ELF-1 (cell line): ENCODE data around the gene CLIC5.
A peak's percentile ranks its signal among the peaks of the same experiment; 100 is the strongest.

Source experiments
- DNase-seq: peaks from one replicate; pipeline ENCODE4 v3.0.0-alpha.2; 2016; ENCODE audit warnings: low read depth, low spot score

CLIC5 gene

DNA sequence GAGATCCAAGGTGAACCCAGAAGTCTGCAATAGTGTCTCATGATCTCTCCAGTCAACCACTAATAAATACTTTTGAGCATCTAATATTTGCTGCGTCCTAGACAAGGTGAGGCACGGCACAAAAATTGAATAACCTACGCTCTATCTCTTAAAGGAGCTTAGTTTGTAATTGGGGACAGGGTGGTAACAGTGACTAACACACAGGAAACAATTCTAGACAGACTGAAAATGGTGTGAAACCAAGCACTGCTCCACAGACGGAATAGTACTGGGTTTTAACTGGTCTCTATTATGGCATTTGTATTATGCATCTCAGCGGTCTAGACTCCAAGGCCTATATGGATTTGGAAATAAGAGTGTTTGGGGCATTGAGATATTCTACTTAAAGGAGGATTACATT, 120.1 kb downstream of the CLIC5 start:
- DNase-seq, result no peak

- DNase-seq, result no peak
Measured at GRCh38 chr6:45892696-45893245, 122.9 kb downstream of the CLIC5 start.

GRCh38 chr6:45892196-45892595, 123.5 kb downstream of the CLIC5 start:
- no peak for DNase-seq

- DNase-seq, result no peak
Measured at GRCh38 chr6:45886776-45887175, 128.9 kb downstream of the CLIC5 start.

DNA sequence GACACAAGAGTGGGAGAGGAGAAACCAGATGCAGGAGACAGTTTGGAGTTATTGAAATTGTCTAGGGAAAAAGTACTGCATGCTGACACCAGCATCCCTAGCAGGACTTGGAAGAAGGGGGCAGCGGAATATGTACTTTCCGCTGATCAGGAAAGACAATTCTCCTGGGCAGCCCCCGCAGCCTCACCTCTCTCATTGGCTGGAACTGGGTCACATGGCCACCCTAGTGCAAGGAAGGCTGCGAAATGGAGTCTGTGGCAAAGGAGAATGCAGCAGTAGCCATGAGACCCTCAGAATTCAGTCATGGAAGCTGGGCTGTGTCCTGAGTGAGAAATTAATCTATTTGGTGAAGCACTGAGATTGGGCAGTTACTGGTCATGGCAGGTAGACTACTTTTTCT, 131.3 kb downstream of the CLIC5 start:
- no peak for DNase-seq

GRCh38 chr6:45882671-45883070, 133.0 kb downstream of the CLIC5 start:
- DNase-seq, result no peak

DNA sequence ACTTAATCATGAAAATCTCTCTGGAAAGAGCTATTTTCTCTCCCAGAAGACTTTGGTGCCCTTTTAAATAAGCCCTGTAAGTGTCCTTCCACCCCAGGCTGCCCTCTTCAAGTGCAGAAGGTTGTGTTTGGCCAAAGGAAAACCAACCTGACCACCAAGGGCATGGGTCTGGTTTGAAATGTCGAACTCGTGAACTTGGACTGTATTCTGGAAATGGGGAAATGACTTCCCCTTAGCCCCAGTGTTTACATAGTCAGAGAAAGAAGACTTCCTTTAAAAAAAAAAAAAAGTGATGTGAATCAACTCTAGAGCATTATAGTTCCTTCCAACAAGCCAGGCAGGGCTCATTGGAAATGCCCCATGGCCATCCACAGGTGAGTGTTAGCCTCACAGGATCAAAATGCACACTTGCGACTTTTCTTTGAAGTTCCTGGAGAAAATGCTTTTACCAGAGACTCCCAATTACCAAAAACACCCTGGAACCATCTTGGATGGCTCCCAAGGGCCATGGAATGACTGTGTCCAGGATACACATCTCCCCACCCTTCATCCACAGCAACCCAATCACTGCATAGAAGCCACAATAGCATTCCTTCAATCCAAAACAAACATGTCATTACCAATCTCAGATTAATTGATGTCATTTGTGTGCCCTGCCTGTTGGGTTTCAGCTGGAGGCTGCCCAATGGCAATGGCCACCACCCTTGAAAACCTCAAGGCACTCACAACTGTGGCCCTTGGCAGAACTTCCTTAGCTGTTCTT, 133.8 kb downstream of the CLIC5 start:
- no peak for DNase-seq

DNA sequence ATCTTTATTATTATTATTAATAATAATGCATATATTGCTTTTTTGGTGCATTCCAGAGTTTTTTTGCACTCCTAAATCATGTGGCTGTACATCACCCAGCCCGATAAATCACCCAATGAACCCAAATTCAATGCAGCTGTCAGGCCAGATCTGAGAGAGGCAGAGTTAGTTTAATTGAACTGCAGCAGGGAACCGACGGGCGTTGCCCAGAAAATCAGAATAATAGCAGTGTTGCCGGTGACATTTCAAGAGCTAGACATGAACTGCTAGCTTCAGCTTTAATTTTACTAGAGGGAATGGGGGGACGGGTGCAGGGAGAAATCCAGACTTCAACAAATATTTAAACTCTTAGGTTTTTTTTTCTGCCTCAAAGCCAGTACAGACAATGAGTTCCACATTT, 135.0 kb downstream of the CLIC5 start:
- DNase-seq, result no peak

DNA sequence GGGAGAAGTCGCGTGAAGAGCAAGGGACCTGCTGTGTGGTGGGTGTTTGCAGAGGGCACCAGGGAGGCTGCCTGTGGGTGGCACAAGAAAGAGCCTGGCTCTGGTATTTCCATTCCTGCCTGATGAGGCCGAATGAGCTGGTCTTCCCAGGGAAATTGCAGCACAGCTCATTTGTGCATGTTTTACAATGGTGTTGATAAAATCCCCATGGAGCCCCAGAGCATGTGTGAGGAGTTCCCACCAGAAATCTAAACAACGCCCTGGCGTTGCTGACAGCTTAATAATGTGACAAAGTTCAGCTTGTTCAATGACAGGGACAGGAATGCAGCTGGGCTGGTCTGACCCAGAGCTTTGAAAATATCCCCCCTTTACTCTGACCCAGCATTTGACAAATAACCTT, 135.5 kb downstream of the CLIC5 start:
- DNase-seq, result peak; percentile 59

GRCh38 chr6:45877970-45878590, 137.6 kb downstream of the CLIC5 start:
- no peak for DNase-seq

- no peak for DNase-seq
Measured at GRCh38 chr6:45872827-45873365, 142.8 kb downstream of the CLIC5 start.

- no peak for DNase-seq
Measured at GRCh38 chr6:45870531-45870930, 145.1 kb downstream of the CLIC5 start.

DNA sequence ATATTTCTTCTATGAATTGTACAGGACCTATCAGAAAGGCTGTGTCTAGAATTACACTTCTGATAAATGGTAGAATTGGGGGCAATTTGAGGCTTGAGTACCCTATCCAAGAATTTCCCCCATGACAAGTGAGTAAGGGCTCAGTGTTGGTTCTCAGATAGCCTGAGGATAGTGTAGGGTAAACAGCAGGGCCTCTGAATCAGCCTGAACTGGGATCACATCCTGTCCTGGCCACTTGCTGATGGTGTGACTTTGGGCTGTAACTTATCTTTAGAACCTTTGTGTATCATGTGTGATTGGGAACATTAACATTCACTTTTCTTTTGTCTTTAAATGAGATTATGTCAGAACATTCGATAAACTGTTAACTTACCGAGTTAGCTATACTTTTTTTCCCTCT, 151.0 kb downstream of the CLIC5 start:
- DNase-seq, result peak; percentile 25

DNA sequence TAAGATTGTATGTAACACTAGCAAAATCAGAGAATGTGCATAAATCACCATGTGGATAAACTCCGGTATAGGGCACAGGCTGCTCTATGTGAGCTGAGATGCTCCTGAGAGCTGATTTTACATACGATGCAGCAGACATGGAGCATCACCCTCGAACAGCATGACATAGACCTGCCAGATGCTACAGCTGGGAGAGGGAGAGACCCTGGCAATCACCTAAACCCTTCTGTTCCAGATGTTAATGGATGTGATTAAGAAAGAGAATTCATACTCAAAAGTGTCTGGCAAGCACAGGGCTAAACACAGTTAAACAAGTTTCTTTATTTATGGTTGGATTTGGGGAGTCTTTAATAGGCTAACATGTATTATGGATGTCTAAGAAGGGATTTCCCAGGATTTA, 157.0 kb downstream of the CLIC5 start:
- no peak for DNase-seq

DNA sequence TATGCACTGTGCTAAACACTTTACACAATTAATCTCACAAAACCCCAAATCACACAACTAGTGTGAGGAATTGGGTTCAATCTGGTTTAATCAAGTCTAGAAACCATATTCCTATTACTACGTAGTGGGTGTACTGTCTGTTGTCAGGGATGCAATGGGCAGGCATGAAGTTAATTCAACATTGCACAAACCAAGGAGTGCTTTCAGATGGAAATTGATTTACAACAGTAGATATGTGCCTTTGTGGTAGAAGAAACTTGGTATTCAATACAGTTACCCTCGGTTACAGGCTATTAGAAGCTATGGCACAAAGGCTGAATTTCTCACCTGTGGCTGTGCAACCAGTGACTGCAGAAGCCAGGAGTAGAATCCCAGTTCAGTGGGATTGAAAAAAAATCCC, 157.8 kb downstream of the CLIC5 start:
- no peak for DNase-seq

GRCh38 chr6:45855642-45856394, 159.8 kb downstream of the CLIC5 start:
- no peak for DNase-seq

GRCh38 chr6:45854149-45854742, 161.4 kb downstream of the CLIC5 start:
- DNase-seq, result no peak

- DNase-seq, result no peak
Measured at GRCh38 chr6:45851034-45851400, 164.6 kb downstream of the CLIC5 start.

DNA sequence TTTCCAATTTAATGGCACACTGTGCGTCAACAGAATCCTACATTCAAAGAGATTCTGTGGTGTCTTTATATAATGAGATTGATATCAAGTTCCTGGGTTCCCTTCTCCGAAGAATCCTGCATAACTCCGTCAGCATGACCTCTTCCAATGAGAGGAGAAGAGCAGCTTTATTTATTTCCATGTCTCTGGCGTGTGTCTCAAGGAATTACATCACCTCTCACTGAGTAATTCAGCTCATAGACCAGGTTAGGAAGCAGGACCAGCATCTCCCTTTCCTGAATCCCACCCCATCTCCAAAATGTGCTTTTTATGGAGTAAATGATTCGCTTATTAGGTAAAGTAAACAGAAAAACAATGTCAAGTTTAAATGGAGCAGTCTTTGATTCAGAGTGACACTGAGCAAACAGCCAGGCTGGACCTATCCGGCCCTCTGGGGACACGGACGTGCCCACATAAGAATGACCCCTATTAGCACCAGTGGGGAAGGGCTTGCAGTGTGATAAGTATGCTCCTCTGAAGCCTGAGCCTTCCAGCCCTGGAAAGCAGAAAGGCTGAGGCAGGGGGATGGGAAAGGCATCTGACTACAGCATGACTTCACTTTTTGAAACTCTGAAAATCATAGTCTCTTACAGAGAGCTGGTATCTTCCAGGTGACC, 165.2 kb downstream of the CLIC5 start:
- no peak for DNase-seq

- no peak for DNase-seq
Measured at GRCh38 chr6:45845567-45845966, 170.1 kb downstream of the CLIC5 start.

GRCh38 chr6:45844986-45845385, 170.7 kb downstream of the CLIC5 start:
- no peak for DNase-seq
